NCI-H1092 treated with DMSO at 0.1 percent for 48 hours (cell line): ENCODE results near the gene PKNOX2.
A peak's percentile ranks its signal among the peaks of the same experiment; 100 is the strongest.

Experiments used
- DNase-seq: peaks from one replicate; lab custom pipeline; 2025; lab: John Stamatoyannopoulos, UW

The PKNOX2 gene

DNA sequence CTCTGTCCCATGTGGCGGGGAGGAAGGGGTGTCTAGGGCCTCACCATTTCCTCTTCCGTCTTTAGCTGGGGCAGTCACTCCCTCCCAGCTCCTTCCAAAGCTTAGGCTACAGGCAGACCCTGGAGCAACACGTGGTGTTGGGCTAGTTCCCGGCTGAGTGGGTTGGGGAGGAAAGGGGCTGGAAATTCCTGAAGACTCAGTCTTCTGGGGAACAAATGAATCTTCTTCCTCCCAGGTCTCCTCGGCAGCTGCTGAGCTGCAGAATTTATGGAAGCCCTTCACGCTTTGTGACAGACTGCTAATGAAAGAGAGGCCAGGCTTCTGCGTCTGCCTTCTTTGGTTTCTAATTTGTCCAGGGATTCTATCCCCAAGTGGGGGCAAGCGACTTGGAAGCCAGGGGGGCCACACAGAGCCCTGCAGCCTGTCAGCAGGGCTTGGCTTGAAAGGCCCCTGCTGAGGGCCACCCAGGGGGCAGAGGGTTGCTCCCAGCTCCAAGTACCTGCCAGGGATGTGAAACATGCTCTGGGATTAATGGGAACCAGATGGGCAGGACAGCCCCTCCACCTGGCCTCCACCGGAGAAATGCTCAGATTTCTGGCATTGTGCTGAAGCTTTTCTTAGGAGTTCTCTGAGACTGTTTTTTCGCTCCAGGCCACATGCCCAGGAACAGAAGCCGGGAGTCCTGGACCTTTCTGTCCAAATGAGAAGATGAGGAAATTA, 123.1 kb downstream of the PKNOX2 start:
- DNase-seq: peak; percentile 9

DNA sequence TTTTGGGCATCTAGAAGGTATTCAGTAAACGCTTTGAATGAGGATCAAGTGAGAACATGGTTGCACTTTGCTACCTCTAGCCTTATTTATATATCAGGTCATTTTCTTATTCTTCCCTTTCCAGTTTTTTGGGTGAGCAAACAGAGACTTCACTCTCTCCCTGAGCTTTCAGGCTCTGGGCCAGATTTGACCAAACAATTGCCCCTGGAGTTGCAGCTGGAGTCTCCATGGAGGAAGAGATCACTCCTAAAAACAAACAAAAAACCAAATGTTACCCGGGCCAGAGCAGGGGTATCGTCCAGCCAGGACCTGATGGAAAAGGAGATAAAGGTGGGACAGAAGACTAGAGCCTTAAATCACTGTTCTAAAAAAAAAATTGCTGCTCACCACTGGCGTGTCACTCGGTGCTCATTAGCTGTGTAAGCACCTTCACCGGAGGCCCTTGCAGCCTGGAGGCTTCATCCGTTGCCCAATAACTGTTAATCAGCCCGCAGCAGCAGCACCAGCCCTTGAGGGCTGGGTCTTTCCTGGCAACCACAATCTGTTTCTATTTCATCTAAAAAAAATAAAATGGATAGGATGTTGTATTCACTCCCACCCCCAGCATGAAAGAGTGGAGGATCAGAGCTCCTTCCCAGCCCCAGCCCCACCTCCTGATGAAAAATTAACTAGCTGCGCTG, 125.0 kb downstream of the PKNOX2 start:
- DNase-seq: peak; percentile 79

DNA sequence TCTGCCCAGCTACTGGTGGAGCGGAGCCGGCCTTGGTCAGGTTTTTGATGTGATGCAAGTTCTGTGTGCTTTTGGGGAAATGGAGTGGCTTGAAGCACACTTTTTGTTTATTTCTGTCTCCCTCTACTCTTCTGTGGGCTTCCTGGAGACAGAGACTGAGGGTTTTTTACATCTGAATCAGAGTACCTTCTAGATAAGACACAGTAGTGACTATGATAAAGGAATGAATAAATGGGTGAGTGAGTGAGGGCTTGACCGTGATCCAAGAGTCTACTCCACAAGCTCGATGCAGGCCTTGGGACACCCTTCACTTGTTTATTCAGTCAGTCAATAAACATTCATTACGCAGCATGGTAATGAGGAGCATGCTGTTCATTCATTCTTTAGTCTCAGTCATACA, 125.7 kb downstream of the PKNOX2 start:
- DNase-seq: no peak

DNA sequence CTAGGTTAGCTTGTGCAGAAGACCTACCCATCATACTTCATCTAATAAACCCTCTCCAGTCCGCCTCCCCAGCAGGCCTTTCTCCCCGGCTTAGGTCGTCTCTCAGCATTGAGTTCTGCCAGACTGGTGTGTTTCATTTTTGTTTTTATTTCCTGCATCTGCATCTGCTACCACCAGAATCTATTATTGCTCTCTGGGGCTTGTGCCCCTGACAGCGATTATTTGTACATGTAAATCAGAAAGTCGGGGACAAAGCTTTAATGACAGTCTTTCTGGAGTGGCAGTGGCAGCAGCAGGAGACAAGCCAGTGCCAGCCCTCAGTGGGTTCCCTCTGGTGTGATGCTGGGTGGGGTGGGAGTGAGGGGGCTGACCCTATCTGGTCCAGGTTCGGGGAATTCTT, 127.5 kb downstream of the PKNOX2 start:
- no peak for DNase-seq

DNA sequence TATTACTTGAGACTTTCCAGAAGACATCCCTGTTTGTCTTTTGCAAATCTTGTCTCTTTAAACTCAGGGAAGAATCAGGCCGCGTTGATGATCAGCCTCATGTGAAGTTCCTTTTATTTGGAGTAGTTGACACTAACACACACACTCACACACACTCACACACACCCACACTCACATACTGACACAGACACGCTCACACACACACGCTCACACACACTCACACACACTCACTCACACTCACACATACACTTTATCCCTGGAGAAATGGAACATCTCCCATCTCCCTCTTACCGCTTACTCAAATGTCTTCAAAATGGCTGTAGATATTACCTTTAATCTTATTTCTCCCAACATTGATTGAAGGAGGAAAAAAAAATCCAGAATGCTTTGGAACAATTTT, 129.0 kb downstream of the PKNOX2 start:
- no peak for DNase-seq

DNA sequence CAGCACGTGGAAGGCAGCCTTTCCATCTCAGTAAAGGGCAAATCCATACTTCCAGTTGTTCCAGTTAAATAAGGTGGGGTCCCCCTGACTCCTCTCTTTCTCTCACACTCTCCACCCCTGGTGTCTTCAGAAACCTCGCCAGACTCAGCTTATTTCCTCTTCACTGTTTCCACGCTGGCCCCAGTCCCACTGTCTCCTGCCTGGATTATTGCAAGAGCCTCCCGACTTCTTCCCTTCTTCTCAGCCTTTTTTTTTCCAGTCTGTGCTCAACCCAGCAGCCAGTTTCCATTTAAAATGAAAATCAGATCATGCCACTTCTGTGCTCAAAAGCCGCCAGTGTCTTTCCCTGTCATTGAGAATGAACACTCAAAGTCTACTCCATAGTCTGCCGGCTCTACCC, 131.4 kb downstream of the PKNOX2 start:
- DNase-seq: no peak

DNA sequence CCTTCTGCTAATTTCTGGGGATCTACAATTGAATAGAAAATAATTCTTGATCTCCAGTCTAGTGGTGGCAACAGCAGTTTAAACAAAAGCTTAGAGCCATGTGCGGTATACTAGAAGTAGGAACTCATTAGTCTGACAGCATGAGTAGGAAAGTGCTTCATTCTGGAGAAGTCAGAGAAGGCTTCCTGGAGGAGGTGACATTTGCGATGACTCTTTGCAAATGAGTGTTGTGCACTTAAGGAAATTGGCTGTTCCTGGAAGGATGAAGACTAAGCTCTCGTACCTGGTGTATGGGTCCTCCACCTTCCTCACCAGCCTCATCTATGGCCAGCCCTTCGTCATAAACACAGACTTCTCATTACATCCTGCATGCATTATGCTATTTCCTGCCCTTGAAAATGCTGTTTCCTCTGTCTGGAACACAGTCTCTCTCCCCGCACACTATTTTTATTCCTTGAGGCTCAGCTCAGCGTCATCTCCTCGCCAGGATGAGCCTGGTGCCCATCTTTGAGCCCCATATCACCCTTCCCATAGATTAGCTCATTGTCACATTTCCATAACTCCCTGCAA, 132.9 kb downstream of the PKNOX2 start:
- DNase-seq: no peak

DNA sequence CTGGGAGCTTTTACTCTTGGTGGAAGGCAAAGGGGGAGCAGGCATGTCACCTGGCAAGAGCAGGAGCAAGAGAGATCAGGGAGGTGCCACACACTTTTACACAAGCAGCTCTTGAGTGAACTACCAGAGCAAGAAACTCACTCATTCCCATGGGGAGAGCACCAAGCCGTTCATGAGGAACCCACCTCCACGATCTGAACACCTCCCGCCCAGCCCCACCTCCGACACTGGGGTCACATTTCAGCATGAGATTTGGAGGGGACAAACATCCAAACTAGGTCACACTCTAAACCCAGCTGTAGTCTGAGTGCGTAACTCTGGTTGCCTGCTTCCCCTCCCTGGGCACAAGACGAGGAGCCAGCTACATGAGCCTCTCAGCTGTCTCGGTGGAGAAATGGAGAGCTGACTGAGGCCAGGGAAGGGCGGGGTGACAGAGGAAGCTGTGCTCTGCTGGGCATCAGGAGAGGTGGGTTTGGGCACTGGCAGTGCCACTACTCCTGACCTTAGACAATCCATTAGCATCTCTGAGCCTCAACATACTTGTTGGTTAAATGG, 134.6 kb downstream of the PKNOX2 start:
- DNase-seq: no peak

DNA sequence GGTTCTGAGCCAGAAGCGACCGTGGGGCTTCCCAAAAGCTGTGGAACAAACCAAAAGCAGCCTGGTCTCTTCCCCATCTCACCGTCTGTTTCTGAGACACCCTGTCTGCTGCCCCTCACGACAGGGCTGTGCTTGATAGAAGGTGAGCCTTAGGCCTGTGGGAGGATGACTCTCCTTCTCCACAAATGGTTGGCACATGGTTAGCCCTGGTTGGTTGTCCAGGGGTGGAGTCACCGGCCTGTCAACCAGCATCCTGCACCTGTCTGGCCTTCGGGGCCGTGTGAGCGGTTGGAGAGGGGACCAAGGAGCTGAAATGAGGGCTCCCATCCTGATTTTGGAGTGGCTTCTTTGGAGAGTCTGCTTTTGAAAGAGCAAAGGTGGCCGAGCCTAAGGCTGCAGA, 135.3 kb downstream of the PKNOX2 start:
- DNase-seq: no peak

DNA sequence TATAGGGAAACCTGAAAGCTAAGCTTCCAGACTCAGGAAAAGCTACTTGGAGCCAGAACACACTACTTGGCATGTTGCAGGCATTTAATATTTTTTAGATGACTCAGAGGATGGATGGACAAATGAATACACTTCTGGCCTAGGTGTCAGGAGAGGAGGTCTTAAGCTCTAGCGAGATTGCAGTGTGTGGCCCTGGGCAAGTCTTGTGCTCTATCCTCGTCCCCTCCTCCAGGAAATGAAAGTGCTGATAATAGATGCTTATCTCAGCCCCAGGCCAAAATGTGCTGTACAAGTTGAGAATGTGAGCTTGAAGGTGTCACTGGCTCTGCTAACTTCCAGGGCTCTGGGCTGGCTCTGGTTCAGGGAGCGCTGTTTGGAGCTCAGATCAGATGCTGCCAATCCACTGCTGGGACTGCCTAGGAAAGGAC, 136.3 kb downstream of the PKNOX2 start:
- DNase-seq: peak; percentile 29

DNA sequence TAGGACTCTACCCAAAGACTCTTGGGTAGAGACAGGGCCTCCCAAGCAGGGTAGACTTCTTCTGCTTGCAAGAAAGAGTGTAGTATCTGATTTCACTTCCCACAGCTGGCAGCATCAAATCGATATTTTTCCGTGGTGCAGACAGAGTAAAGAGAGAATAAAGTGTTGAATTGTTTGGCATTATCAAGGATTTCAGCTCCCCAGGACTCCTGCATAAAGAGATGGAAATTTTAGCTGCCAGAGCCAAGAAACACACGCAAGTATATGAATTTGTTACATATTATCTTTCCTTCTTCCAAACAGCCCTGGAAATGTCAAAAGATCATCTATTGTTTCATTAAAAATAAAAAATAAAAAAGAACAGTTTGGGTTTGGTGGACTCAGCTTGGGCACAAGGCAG, 136.8 kb downstream of the PKNOX2 start:
- DNase-seq: peak; percentile 55

DNA sequence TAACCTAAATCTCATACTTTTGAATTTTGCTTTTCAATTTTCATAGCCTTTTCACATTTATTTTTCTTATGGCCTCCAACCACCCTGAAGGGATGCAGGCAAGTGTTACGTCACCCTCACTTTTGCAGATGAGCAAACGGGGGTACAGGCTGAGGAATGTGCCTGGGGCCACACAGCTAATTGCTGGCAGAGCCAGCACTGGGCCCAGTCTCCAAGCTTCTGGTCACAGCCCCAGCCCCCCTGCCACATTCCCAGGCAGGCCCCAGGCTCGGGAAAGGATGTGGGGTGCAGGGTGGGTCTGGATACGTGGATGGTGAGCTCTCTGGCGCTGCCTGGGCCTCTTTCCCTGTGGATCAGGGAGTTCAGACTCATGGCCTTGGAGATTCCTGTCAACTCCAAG, 138.6 kb downstream of the PKNOX2 start:
- DNase-seq: no peak

DNA sequence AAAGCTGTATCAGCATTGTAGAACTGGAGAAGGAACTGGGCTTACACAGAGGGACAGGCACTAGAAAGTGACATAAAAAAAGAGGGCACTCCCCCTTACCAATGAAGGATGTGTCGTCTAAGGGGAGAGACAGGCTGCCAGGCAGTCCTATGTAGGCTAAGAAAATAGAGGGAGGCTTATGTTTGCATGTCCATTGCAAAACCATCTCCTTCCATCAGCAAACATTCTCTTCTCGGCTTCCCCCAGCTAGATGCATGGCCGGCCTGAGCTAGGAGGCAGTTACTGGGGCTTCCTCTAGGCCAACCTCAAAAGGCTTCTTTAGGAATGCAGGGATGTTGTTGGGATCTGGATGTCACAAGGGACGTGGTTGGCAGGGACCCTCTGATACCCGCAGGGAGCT, 139.1 kb downstream of the PKNOX2 start:
- no peak for DNase-seq

DNA sequence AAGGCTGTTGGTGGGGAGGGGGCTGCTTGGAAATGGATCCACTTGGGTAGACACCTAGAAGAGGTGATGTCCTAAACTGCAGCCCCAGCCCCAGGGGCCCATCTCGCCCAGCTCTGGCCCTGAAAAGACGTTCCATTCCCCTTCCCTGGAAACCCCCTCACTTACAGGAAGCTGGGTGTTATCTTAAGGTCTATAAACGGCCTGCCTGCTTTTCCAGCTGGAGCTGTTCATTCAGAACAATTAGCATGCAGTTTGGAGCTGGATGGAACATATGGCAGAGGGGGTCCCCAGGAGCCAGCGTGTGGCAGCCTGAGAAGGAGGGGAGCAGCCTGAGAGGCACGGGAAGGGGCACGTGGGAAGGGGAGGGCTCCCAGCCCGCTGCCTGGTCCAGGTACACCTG, 139.6 kb downstream of the PKNOX2 start:
- no peak for DNase-seq

DNA sequence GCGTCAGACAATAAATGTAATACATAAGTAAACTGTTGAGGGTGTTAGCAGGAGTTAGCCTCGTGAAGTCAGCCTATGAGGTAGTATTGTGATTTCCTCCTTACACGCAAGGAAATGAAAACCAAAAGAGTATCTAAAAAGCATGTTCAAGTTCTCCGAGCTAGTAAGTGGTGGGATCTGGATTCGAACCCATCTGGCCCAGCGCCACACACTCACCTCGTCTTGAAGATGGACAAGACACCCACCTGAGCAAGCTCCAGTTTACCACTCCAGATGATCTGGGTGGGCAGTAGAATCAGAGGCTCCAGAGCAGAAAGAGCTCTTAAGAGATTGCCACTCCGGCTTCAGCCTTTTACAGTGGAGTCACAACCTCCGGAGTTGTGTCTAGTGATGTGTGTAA, 140.3 kb downstream of the PKNOX2 start:
- DNase-seq: no peak

DNA sequence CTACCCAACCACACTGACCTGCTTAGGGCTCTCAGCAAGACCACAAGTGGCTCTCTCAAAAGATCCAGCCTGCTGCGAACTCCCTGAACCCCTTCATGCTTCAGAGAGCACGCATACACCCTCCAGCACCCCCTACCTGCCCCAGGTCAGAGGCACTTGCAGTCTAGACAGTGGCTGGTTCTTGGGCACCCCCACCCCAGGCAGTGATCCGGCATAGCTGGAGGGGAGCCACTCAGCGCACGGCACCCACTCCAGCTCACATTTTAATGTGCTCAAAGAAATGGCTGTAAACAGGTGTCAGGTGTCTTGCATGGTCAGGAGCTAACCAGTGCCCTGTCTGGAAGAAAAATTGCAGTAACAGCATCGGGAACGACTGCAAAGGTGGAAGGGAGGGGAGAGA, 140.8 kb downstream of the PKNOX2 start:
- peak; percentile 61 for DNase-seq

DNA sequence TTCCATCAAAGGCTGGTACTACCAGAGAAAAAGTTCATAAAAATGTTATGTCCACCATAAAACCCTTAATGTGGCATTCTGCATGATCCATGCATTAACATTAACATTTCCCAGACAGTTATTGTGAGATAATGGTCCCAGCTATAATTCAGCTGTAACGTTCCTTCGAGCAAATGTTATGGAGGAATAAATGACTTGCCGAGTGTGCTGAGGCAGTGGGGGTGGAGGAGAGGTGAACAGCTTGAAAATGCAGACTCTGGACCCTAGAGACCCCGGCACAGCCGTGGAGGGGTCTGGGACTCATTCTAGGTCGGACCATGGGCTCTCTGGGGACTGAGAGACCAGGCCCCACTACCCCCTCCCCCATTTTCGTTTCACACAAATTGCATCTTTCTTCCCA, 141.9 kb downstream of the PKNOX2 start:
- DNase-seq: no peak

DNA sequence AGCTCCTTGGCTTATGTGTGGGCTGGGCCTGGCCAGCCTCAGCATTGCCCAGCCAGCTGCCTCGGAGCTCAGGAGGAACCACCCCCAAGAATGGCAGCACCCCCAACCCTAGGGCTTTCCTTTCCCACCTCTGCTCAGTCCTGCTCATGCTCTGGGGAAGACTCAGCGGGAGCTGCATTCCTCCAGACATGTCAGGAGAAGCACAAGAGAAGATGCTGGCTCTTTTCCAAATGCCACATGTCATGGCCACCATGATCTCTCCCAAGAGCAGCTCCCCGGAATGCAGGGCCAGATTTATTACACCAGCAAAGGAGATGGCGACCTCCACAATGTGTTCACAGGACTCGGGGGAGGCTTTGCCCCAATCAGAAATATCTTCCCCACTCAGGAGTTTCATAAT, 143.7 kb downstream of the PKNOX2 start:
- DNase-seq: no peak

DNA sequence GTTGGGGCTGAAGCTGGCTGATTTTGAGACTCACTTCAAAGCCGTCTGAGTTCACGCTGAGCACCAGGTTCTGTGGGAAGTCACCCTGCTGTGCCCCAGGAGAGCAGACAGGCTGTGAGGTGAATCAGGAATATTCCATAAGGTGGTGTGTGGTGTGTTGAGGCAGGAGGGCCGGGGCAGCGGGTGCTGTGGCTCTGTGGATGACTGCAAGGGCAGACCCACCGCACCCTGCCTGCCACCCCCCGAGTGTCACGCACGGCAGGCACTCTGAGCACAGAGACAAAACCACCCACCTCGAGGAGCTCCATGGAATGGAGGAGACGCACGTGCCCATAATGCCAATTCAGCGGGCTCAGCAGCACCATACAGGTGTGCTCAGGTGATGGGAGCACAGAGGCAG, 147.8 kb downstream of the PKNOX2 start:
- DNase-seq: no peak

DNA sequence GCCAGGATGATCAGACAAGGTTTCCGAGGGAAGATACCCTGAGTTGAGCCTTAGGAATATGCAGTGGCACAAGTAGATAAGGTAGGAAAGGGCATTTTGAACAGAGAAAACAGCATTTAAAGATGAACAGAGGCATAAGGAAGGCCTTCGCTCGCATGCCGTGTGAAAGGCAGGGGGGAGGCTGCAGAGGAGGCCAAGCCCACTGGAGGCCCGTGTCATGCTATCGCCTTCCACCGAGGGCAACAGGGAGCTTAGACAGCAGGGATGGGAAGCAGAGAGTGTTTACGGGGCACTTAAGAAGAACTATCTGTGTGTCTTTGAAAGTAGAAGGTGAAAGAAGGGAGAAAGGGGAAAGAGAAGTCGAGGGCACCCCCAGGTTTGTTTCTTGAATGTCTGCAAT, 148.3 kb downstream of the PKNOX2 start:
- DNase-seq: no peak

DNA sequence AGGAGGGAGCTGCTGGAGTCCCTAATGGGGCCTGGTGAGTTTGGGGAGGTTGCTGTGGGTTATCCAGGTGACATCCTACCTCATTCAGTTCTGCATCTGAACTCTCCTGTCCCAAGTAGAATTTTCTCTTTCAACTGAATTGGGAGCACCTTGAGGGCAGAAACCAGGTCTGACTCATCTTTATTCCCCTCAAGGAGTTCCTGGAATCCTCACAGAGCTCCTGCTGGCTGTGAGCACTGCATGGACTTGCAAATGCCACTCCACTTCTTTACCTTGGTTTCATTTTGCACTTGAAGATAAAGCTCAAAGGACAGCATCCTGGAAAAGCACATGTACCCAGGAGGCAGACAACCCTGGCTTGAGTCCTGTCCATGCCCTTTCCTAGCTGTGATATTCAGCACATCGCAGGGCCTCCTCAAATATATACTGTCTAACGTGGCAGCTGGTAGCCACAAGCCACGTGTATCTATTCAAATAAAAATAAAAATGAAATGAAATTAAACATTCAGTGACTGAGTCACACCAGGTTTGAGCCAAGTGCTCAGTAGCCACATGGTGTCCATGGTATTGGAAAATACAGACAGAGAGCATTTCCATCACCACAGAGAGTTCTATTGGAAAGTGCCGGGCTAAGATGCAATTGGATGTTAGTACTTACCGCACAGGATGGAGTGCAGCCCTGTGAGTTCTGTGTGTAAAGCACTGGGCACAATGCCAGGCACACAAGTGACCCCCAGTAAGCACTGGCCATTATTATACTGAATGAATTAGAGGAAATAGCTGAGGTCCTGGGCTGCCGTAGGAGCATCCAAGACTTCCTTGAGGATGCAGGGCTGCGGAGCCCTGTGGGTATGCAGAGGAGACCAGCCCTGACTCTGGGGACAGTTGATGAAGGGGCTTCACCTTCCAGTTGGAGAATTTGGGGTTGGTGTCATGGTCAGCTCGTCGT, 149.0 kb downstream of the PKNOX2 start:
- DNase-seq: no peak
